ENCODE results near the gene CDK12.
A peak's percentile ranks its signal among the peaks of the same experiment; 100 is the strongest.
"Not testable (repeated sequence)": the region's sequence is repeated elsewhere in the genome, so short reads cannot be mapped to it uniquely, and the experiment has no call there.

The CDK12 gene

DNA sequence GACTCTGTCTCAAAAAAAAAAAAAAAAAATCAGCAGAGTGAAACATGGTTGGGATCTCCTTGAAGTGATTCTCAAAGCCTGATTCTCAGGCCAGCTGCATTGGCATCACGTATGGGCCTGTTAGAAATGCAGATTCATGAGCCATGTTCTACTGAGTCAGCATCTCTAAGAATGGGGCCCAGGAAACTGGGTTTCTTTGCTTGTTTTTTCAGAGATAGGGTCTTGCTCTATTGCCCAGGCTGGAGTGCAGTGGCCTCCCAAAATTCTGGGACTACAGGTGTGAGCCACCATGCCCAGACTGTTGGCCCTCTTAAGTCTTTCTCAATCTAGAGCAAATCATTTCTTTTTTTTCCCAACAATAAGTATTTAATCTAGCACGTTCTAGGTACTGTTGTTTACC lies 47.7 kb downstream of the CDK12 start:
- FAIRE-seq = no peak

GRCh38 chr17:39513309-39513708 lies 52.0 kb downstream of the CDK12 start:
- FAIRE-seq = peak; percentile 9

DNA sequence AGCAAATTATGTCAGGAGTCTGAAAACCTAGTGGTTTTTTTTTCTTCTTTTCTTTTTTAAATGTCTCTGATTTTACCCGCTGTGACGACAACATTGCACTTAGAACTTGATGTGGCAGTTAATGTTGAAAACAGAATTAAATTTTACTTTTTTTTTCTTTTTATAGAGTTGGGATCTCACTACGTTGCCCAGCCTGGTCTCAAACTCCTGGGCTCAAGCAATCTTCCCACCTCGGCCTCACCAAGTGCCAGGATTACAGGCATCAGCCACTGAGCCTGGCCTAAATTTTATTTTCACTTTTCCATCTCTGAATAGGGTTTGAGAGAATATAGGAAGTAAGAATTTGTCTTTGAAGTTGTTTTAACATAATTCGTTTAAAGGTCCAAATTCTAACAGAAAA lies 52.6 kb downstream of the CDK12 start:
- no peak for FAIRE-seq

GRCh38 chr17:39517224-39517623 lies 55.9 kb downstream of the CDK12 start:
- no peak for FAIRE-seq

GRCh38 chr17:39525801-39526506 lies 64.7 kb downstream of the CDK12 start:
- FAIRE-seq = no peak

DNA sequence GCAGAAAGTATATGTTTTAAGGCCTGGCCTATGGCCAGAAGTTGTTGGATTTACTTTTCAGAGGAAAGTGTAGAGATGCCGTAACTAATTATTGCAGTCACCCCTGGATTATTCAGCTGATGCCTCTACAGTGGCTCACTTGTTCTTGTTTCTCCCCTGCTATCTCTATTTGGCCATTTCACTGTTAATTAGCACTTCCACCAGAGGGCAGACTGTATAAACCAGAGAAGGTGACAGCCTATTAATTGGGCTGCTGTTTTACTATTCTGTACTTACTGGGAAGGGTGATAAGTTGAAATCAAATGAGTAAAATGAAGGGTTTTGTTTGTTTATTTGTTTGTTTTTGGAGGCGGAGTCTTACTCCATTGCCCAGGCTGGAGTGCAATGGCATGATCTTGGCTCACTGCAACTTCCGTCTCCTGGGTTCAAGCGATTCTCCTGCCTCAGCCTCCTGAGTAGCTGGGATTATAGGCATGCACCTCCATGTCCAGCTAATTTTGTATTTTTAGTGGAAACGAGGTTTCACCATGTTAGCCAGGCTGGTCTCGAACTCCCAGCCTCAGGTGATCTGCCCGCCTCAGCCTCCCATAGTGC lies 66.0 kb downstream of the CDK12 start:
- FAIRE-seq = no peak

GRCh38 chr17:39529455-39529854 lies 68.2 kb downstream of the CDK12 start:
- no peak for FAIRE-seq

DNA sequence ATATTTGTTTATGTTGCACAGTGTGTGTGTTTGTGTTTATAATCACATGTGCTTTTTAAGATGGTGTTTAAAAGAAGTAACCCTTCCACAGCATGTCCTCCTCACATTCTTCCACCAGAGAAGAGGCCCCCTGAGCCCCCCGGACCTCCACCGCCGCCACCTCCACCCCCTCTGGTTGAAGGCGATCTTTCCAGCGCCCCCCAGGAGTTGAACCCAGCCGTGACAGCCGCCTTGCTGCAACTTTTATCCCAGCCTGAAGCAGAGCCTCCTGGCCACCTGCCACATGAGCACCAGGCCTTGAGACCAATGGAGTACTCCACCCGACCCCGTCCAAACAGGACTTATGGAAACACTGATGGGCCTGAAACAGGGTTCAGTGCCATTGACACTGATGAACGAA lies 69.2 kb downstream of the CDK12 start:
- no peak for FAIRE-seq

DNA sequence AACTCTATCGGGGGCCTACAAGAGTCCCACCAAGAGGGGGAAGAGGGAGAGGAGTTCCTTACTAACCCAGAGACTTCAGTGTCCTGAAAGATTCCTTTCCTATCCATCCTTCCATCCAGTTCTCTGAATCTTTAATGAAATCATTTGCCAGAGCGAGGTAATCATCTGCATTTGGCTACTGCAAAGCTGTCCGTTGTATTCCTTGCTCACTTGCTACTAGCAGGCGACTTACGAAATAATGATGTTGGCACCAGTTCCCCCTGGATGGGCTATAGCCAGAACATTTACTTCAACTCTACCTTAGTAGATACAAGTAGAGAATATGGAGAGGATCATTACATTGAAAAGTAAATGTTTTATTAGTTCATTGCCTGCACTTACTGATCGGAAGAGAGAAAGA lies 70.0 kb downstream of the CDK12 start:
- FAIRE-seq = no peak

DNA sequence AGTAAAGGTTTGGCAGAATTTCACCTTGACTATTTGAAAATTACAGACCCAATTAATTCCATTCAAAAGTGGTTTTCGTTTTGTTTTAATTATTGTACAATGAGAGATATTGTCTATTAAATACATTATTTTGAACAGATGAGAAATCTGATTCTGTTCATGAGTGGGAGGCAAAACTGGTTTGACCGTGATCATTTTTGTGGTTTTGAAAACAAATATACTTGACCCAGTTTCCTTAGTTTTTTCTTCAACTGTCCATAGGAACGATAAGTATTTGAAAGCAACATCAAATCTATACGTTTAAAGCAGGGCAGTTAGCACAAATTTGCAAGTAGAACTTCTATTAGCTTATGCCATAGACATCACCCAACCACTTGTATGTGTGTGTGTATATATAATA lies 72.6 kb downstream of the CDK12 start:
- FAIRE-seq = no peak

DNA sequence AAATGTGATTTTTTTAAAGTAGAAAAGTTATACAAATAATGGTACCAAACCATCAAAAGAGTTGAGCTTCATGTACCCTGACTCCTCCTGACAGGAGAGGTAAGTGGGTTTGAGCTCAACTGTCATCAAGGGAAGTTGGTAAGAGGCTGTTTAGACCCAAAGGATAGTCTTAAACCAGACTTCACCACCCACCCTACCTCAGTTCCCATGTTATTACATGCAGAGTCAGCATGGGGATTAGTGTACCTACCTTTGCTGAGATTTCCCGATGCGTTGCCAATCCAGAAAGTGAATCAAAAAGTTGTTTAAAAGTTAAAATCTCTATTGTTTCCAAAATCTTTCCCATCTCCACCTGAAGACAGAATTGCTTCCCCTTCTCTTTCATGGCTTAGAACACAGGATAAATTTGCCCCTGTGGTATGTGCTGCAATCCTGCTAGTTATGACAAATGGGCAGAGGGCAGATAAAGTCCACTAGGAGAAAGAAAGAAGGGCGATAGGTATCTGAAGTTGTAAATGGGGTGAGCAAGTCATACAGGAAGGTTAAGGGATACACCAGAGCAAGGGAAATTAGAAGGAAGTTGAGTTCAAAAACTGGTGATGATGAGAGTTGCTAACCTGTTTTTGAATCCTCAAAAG lies 73.6 kb downstream of the CDK12 start:
- FAIRE-seq = no peak

- FAIRE-seq = no peak
Measured at GRCh38 chr17:39536468-39536867, 75.2 kb downstream of the CDK12 start.

GRCh38 chr17:39537364-39537763 lies 76.1 kb downstream of the CDK12 start:
- FAIRE-seq = not testable (repeated sequence)

DNA sequence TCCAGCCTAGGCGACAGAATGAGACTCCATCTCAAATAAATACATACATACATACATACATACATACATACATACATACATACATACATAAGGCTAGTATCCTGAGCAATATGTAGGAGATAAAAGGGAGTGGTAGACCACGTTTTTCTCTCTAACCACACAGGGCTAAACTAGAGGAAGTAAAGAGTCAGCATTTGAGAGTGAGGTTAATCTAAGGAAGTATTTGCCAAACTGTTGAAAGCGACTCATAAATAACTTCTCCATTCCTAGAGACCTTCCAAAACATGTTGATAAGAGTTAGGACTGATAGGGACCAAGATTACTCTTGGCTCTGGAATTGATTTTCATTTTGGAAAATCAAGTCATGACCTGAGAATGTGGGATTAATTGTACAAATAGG lies 77.6 kb downstream of the CDK12 start:
- FAIRE-seq = no peak

GRCh38 chr17:39540611-39541010 lies 79.3 kb downstream of the CDK12 start:
- FAIRE-seq = no peak

GRCh38 chr17:39541652-39542051 lies 80.4 kb downstream of the CDK12 start:
- no peak for FAIRE-seq

DNA sequence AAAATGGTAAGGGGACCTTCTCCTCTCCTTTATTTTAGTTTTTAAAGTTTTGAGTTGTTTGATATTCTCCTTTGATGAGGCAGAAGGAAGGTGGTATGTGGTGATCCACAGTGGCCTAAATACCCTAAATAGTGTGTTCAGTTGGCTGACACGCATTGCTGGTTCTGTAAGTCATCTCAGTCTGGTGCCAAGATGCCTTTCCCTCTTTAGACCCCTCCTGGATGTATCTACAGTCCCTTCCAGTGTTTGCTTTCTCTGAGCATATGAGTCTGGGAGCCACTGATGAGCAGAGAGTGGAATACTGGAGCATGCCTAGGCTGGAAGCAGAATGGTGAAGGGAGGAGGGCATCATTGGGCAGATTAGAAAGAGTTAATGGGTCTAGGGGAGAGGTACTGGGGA lies 81.9 kb downstream of the CDK12 start:
- FAIRE-seq = no peak

- no peak for FAIRE-seq
Measured at GRCh38 chr17:39543664-39544063, 82.4 kb downstream of the CDK12 start.

GRCh38 chr17:39544361-39544760 lies 83.1 kb downstream of the CDK12 start:
- not testable (repeated sequence) for FAIRE-seq

DNA sequence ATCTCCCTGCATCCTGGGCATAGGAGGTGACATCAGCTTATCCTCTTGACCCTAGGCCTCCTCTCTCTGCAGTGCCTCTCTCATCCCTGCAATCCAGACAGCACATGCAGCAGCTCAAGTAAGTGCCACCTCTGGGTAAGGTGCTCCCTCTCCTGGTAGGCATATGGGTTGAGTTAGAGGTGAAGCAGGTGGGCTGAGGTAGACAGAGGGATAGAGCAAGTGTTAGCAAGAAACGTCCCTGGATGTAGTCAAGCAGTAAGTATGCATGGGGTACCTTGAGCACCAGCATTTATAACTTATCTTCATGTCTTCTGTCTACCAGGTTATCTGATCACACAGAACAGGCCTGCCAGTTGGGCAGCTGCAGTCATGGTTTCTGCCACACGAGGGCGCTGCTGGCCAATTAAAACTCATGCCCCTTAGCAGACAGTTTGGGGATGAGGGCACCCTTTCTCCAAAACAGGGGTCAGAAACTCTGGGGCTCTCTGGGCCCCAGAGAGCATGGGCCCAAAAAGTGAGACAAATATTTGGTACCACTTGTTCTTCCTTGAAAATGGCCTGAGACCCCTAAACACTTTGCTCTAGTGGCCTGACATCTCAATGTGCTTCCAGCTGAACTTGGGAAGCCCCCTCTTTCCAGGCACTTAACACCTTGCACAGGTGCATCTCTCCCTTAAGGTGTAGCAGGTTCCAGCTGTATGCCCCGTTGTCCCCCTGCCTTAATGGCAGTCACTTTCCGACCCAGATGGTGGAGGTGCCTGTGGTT lies 86.6 kb downstream of the CDK12 start:
- peak; percentile 5 for FAIRE-seq

- FAIRE-seq = no peak
Measured at GRCh38 chr17:39548494-39549225, 87.4 kb downstream of the CDK12 start.

GRCh38 chr17:39549747-39550573 lies 88.7 kb downstream of the CDK12 start:
- FAIRE-seq = no peak
